Lung (tissue), 12 donors: ENCODE results near the gene BRME1. TPM values are rescaled to one million over a fixed set of nuclear protein-coding genes. Genes with fewer than 3 reads are reported as not detected.

ENCODE experiments used
- ATAC-seq: fragments of 200-7000 bp; cut with Tn5 transposase; one replicate; pipeline ENCODE4 v1.9.1; 2020; ENCODE audit warnings: moderate number of reproducible peaks; ENCODE audit not compliant: insufficient read depth, low FRiP score
- DNase-seq, 3 donors: peaks; one replicate each; pipeline ENCODE4 v3.0.0-alpha.2; 2013 to 2017
- H3K27ac ChIP-seq, 2 donors: one replicate each; pipeline ENCODE4 v1.5.1; 2013; ENCODE audit warnings: mild to moderate bottlenecking in 2 of 2, moderate library complexity in 2 of 2, control low read depth in 1 of 2, inconsistent platforms in 1 of 2, low read depth in 1 of 2, low read length in 1 of 2
- H3K27me3 ChIP-seq, 3 donors: one replicate each; pipeline ENCODE4 v1.5.1; 2013; ENCODE audit warnings: low read length in 2 of 3; ENCODE audit not compliant: control insufficient read depth in 3 of 3, insufficient read depth in 3 of 3
- H3K36me3 ChIP-seq, 4 donors: one replicate each; pipeline ENCODE4 v1.5.1; 2013; ENCODE audit warnings: low read length in 4 of 4, mild to moderate bottlenecking in 1 of 4, moderate library complexity in 1 of 4; ENCODE audit not compliant: control insufficient read depth in 4 of 4, insufficient read depth in 4 of 4
- H3K4me1 ChIP-seq, 5 donors: one replicate each; pipeline ENCODE4 v1.5.1; 2013; ENCODE audit warnings: low read length in 5 of 5, mild to moderate bottlenecking in 2 of 5, moderate library complexity in 1 of 5; ENCODE audit not compliant: control insufficient read depth in 5 of 5, insufficient read depth in 5 of 5
- H3K4me3 ChIP-seq: one replicate; pipeline ENCODE4 v1.5.1; 2013; ENCODE audit warnings: mild to moderate bottlenecking, control low read depth, moderate library complexity
- H3K9ac ChIP-seq, 2 donors: one replicate each; pipeline ENCODE4 v1.5.1; 2013; ENCODE audit warnings: low read length in 2 of 2, control low read depth in 1 of 2; ENCODE audit not compliant: insufficient read depth in 1 of 2
- H3K9me3 ChIP-seq, 4 donors: one replicate each; pipeline ENCODE4 v1.5.1; 2013; ENCODE audit warnings: low read length in 3 of 4, mild to moderate bottlenecking in 1 of 4, moderate library complexity in 1 of 4; ENCODE audit not compliant: control insufficient read depth in 4 of 4, insufficient read depth in 3 of 4
- CTCF ChIP-seq: IDR thresholded peaks from 2 replicates; pipeline ENCODE4 v1.5.1; 2012; ENCODE audit warnings: mild to moderate bottlenecking; ENCODE audit errors: control extremely low read depth, extremely low read depth
- WGBS, 2 donors: extraction: QIAGEN DNeasy Blood & Tissue Kit; methylation state at CpG; one replicate each; pipeline ENCODE4 v1.1.7; 2013; 5-methylcytosine and 5-hydroxymethylcytosine counted together
- polyA plus RNA-seq, 2 donors: library from polyadenylated mRNA; stranded (reverse); fragments of 200-250 nt; gene quantifications; one replicate each; pipeline ENCODE4 v1.2.1, GENCODE V29; 2013
- total RNA-seq, 2 donors: library from RNA; depleted of rRNA in 1 of 2; stranded (reverse); fragments of >200 nt in 1 of 2; gene quantifications; one replicate each; pipeline ENCODE4 v1.2.1, GENCODE V29; 2014 to 2021
- donor health status: control.
- donor health status: control.
- donor health status: Bipolar disorder and iron deficiency.
- donor health status: healthy.
- donor health status: DM: yes; HTN: yes; CAD: no.

The BRME1 gene
- total and polyA plus RNA-seq, 4 donors: 1.3 to 3.2 (median 2.9) TPM

- DNase-seq: no peak
- ATAC-seq: no peak
Measured at GRCh38 chr19:13899393-13899792, 6.5 kb downstream of the BRME1 start.

GRCh38 chr19:13896227-13896626 is 9.7 kb downstream of the BRME1 start:
- ATAC-seq: no peak
- no peaks in the 10 kb centered on the region for H3K27me3 ChIP-seq
- 94 to 100% methylated on average over 2 of the region's 2 CpGs for WGBS, 2 donors
- no peak overlapping the region for H3K4me3 ChIP-seq
- no peak for DNase-seq
- H3K27ac ChIP-seq: no peak overlapping the region
- H3K4me1 ChIP-seq: no peaks in the 10 kb centered on the region
- H3K9ac ChIP-seq: no peak overlapping the region
- no peaks in the 10 kb centered on the region for H3K9me3 ChIP-seq
- TF ChIP-seq CTCF: no peak
- H3K36me3 ChIP-seq: no peaks in the 10 kb centered on the region

More at GRCh38 chr19:13899393-13899792, 6.5 kb downstream of the BRME1 start:
- H3K4me1 ChIP-seq: no peaks in the 10 kb centered on the region
- no peak for TF ChIP-seq CTCF
- H3K9ac ChIP-seq: no peak overlapping the region
- 72 to 84% methylated on average over 10 of the region's 10 CpGs for WGBS, 2 donors
- H3K36me3 ChIP-seq: no peaks in the 10 kb centered on the region
- H3K27ac ChIP-seq: no peak overlapping the region
- no peaks in the 10 kb centered on the region for H3K9me3 ChIP-seq
- no peak overlapping the region for H3K4me3 ChIP-seq
- H3K27me3 ChIP-seq: no peaks in the 10 kb centered on the region

- no peak for TF ChIP-seq CTCF
- no peak overlapping the region for H3K4me3 ChIP-seq
- H3K27me3 ChIP-seq: no peaks in the 10 kb centered on the region
- ATAC-seq (no peak), DNase-seq (no peak)
- H3K27ac ChIP-seq: no peak overlapping the region
- H3K36me3 ChIP-seq: no peaks in the 10 kb centered on the region
- H3K9me3 ChIP-seq: no peaks in the 10 kb centered on the region
- 84 to 91% methylated on average over 5 of the region's 5 CpGs for WGBS, 2 donors
- no peaks in the 10 kb centered on the region for H3K4me1 ChIP-seq
- no peak overlapping the region for H3K9ac ChIP-seq
Measured at GRCh38 chr19:13894552-13894951, 11.4 kb downstream of the BRME1 start.

GRCh38 chr19:13892870-13893269 is 13.0 kb downstream of the BRME1 start:
- ATAC-seq (no peak), DNase-seq (no peak)
- Histone ChIP-seq H3K27me3 (no peaks in the 10 kb centered on the region), H3K4me1 (no peaks in the 10 kb centered on the region), H3K9me3 (no peaks in the 10 kb centered on the region), H3K9ac (no peak overlapping the region), H3K36me3 (no peaks in the 10 kb centered on the region), H3K27ac (no peak overlapping the region), H3K4me3 (no peak overlapping the region)
- TF ChIP-seq CTCF: no peak
- 58 to 72% methylated on average over 9 of the region's 9 CpGs for WGBS, 2 donors
